Measurements from ENCODE around the gene REC8. TPM values are rescaled to one million over a fixed set of nuclear protein-coding genes. Genes with fewer than 3 reads are reported as not detected.

Gene REC8
- total and polyA plus RNA-seq, 2 of the 13 experiments (the other 11 are each of a cell fraction or from before 2014, with no cell fraction given): 3.4 to 14.7 TPM

- TF ChIP-seq RNF219 (CRISPR knock-in tag; IDR thresholded peaks at IDR 0.05): no peak
- TF ChIP-seq NCOR1 (IDR thresholded peaks at IDR 0.05; ENCODE audit: borderline replicate concordance, low read length): peak; percentile 66; the same call in 1 of the 2 replicates
- TF ChIP-seq BATF2 (CRISPR knock-in tag; IDR thresholded peaks at IDR 0.05): no peak
- TF ChIP-seq ZNF652 (CRISPR knock-in tag; IDR thresholded peaks at IDR 0.05; ENCODE audit: borderline replicate concordance, low read depth): no peak; the same call in 1 of the 2 replicates
- 0 out of 2 replicates have a peak, but pooled peaks have one; percentile 40 for TF ChIP-seq ZNF557 (CRISPR knock-in tag; IDR thresholded peaks at IDR 0.05)
- TF ChIP-seq MED1 (CRISPR knock-in tag; IDR thresholded peaks at IDR 0.05): peak; percentile 92
- TF ChIP-seq HNF1A (IDR thresholded peaks at IDR 0.05; ENCODE audit: low read depth): no peak
- TF ChIP-seq HNF1A (CRISPR knock-in tag; IDR thresholded peaks at IDR 0.05; ENCODE audit: borderline replicate concordance): no peak; the same call in 1 of the 2 replicates
- TF ChIP-seq ZKSCAN8 (CRISPR knock-in tag; IDR thresholded peaks at IDR 0.05; ENCODE audit: borderline replicate concordance): no peak; the same call in none of the 2 replicates
- peak; percentile 9; the same call in 1 of the 2 replicates for TF ChIP-seq KDM4B (CRISPR knock-in tag; IDR thresholded peaks at IDR 0.05)
- TF ChIP-seq ZKSCAN1 (IDR thresholded peaks at IDR 0.05; ENCODE audit: low read length): no peak
- no peak for TF ChIP-seq SP140L (CRISPR knock-in tag; IDR thresholded peaks at IDR 0.05; ENCODE audit: borderline replicate concordance)
- peak; percentile 52 for TF ChIP-seq NCOA2 (CRISPR knock-in tag; IDR thresholded peaks at IDR 0.05)
- no peak for TF ChIP-seq ZNF878 (CRISPR knock-in tag; IDR thresholded peaks at IDR 0.05)
- peak; percentile 73 for TF ChIP-seq RBM39 (IDR thresholded peaks at IDR 0.05; ENCODE audit: low read depth, low read length, poor library complexity, severe bottlenecking)
- peak; percentile 71 for TF ChIP-seq PRDM4 (CRISPR knock-in tag; IDR thresholded peaks at IDR 0.05; ENCODE audit: borderline replicate concordance)
- no peak; the same call in 1 of the 2 replicates for TF ChIP-seq KDM1A (CRISPR knock-in tag; IDR thresholded peaks at IDR 0.05)
- TF ChIP-seq MED13 (CRISPR knock-in tag; IDR thresholded peaks at IDR 0.05): peak; percentile 82
- TF ChIP-seq MXD4 (CRISPR knock-in tag; IDR thresholded peaks at IDR 0.05): peak; percentile 98
- TF ChIP-seq MYC (CRISPR knock-in tag; IDR thresholded peaks at IDR 0.05; ENCODE audit: borderline replicate concordance): peak; percentile 94
Measured at GRCh38 chr14:24135834-24136683, 35.8 kb upstream of the REC8 start, which contains the start of gene PSME1 (continued).

Data from HepG2 (cell line).